ENCODE measurements around the gene EIF3L. TPM values are rescaled to one million over a fixed set of nuclear protein-coding genes. Genes with fewer than 3 reads are reported as not detected.

The EIF3L gene
- polyA plus RNA-seq, 3 donors = 209 to 503 (median 246) TPM

DNA sequence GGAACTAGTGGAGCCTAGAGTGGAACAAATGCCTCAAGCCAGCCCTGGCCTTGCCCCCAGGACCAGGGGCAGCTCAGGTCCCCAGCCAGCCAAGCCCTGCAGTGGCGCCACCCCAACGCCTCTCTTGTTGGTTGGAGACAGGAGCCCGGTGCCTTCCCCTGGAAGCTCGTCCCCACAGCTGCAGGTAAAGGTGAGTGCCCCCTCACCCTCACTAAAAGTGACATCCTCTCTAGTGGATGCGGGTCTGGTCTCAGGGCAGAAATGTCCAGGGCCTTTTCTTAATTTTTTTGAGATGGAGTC, 78.4 kb downstream of the EIF3L start:
- Mint-ChIP-seq H3K27me3 (ENCODE audit: low read depth in 3 of 3) (peaks cover 0 to 3% (median 0%) of the 10 kb centered on the region in 3 donors), H3K4me3 (no peak overlapping the region), H3K4me1 (no peaks in the 10 kb centered on the region), H3K27ac (no peak overlapping the region), H3K9me3 (no peaks in the 10 kb centered on the region), H3K36me3 (peaks cover 43 to 68% of the 10 kb centered on the region in 2 donors)
- Histone ChIP-seq H2AFZ (ENCODE audit: insufficient read depth, low read depth, low read length, poor library complexity, severe bottlenecking) (no peak overlapping the region), H4K20me1 (ENCODE audit: insufficient read depth, low read length) (no peaks in the 10 kb centered on the region), H3K9ac (ENCODE audit: insufficient read depth, low read length, poor library complexity, severe bottlenecking) (no peak overlapping the region), H3K4me2 (replicated peaks; ENCODE audit: extremely low read depth, low read length, poor library complexity, severe bottlenecking) (no peak overlapping the region), H3K4me1 (ENCODE audit: control insufficient read depth in 1 of 2, insufficient read depth in 2 of 2, low read length in 2 of 2) (no peaks in the 10 kb centered on the region), H3K9me3 (replicated peaks in 1 of 2; ENCODE audit: control insufficient read depth in 1 of 2, insufficient read depth in 1 of 2, low read length in 2 of 2) (no peaks in the 10 kb centered on the region), H3K27me3 (ENCODE audit: control insufficient read depth in 2 of 2, insufficient read depth in 2 of 2, low read length in 2 of 2) (no peaks in the 10 kb centered on the region), H3K36me3 (replicated peaks in 1 of 2; ENCODE audit: control insufficient read depth in 1 of 2, insufficient read depth in 2 of 2, low read length in 2 of 2) (peaks cover 48 to 58% of the 10 kb centered on the region in 2 donors), H3K79me2 (ENCODE audit: insufficient read depth, low read length) (no peaks in the 10 kb centered on the region), H3K27ac (ENCODE audit: low read depth in 1 of 2, low read length in 2 of 2) (no peak overlapping the region), H3K4me3 (replicated peaks in 1 of 3; ENCODE audit: low read depth in 2 of 3, low read length in 3 of 3) (no peak overlapping the region)
- intact Hi-C loops (cut with micrococcal nuclease) = no loop called here
- no peak for DNase-seq
- WGBS (ENCODE audit: insufficient coverage) = 95% methylated on average over 3 of the region's 5 CpGs
- TF ChIP-seq, protein P1, sequence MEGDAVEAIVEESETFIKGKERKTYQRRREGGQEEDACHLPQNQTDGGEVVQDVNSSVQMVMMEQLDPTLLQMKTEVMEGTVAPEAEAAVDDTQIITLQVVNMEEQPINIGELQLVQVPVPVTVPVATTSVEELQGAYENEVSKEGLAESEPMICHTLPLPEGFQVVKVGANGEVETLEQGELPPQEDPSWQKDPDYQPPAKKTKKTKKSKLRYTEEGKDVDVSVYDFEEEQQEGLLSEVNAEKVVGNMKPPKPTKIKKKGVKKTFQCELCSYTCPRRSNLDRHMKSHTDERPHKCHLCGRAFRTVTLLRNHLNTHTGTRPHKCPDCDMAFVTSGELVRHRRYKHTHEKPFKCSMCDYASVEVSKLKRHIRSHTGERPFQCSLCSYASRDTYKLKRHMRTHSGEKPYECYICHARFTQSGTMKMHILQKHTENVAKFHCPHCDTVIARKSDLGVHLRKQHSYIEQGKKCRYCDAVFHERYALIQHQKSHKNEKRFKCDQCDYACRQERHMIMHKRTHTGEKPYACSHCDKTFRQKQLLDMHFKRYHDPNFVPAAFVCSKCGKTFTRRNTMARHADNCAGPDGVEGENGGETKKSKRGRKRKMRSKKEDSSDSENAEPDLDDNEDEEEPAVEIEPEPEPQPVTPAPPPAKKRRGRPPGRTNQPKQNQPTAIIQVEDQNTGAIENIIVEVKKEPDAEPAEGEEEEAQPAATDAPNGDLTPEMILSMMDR (IDR thresholded peaks at IDR 0.05) = no peak

DNA sequence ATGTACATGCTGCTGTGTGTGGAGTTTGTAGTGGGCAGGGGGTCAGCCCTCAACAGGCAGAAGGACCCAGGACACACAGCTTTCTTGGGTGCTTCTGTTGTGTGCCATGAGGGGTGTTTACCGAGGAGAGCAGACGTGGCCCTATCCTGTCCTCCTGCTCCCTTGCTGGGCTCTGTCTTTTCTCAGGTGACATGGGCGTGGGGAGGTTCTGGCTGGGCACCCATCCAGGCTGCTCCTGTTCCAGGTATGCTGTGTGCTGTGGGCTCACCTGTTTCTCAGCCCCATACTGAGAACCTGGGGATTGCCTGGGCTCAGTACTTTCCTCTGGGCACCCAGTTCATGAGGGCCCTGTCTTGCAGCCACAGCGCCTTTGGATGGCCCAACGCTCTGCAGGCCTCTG, 80.2 kb downstream of the EIF3L start:
- TF ChIP-seq, protein P1 (IDR thresholded peaks at IDR 0.05) = no peak
- Histone ChIP-seq H3K79me2 (ENCODE audit: insufficient read depth, low read length) (no peaks in the 10 kb centered on the region), H4K20me1 (ENCODE audit: insufficient read depth, low read length) (no peaks in the 10 kb centered on the region), H2AFZ (ENCODE audit: insufficient read depth, low read depth, low read length, poor library complexity, severe bottlenecking) (no peak overlapping the region), H3K4me1 (ENCODE audit: control insufficient read depth in 1 of 2, insufficient read depth in 2 of 2, low read length in 2 of 2) (peaks cover 6 to 8% of the 10 kb centered on the region in 2 donors), H3K9ac (ENCODE audit: insufficient read depth, low read length, poor library complexity, severe bottlenecking) (no peak overlapping the region), H3K4me2 (replicated peaks; ENCODE audit: extremely low read depth, low read length, poor library complexity, severe bottlenecking) (no peak overlapping the region), H3K27me3 (ENCODE audit: control insufficient read depth in 2 of 2, insufficient read depth in 2 of 2, low read length in 2 of 2) (no peaks in the 10 kb centered on the region), H3K4me3 (replicated peaks in 1 of 3; ENCODE audit: low read depth in 2 of 3, low read length in 3 of 3) (no peak overlapping the region), H3K27ac (ENCODE audit: low read depth in 1 of 2, low read length in 2 of 2) (no peak overlapping the region), H3K9me3 (replicated peaks in 1 of 2; ENCODE audit: control insufficient read depth in 1 of 2, insufficient read depth in 1 of 2, low read length in 2 of 2) (no peaks in the 10 kb centered on the region), H3K36me3 (replicated peaks in 1 of 2; ENCODE audit: control insufficient read depth in 1 of 2, insufficient read depth in 2 of 2, low read length in 2 of 2) (peaks cover 50 to 53% of the 10 kb centered on the region in 2 donors)
- DNase-seq = no peak
- Mint-ChIP-seq H3K27me3 (ENCODE audit: low read depth in 3 of 3) (peaks cover 0 to 3% (median 0%) of the 10 kb centered on the region in 3 donors), H3K4me1 (peaks cover 10% of the 10 kb centered on the region), H3K27ac (no peak overlapping the region), H3K4me3 (no peak overlapping the region), H3K36me3 (peaks cover 44 to 69% of the 10 kb centered on the region in 2 donors), H3K9me3 (no peaks in the 10 kb centered on the region)
- intact Hi-C loops (cut with micrococcal nuclease) = no loop called here
- WGBS (ENCODE audit: insufficient coverage) = 98% methylated on average over 4 of the region's 5 CpGs
